ENCODE results near the gene S100A11. TPM values are rescaled to one million over a fixed set of nuclear protein-coding genes. Genes with fewer than 3 reads are reported as not detected.

Gene S100A11
- total and polyA plus RNA-seq, 9 of the 15 experiments (the other 6 are each of a cell fraction or from before 2014, with no cell fraction given) = 131 to 808 (median 235) TPM

DNA sequence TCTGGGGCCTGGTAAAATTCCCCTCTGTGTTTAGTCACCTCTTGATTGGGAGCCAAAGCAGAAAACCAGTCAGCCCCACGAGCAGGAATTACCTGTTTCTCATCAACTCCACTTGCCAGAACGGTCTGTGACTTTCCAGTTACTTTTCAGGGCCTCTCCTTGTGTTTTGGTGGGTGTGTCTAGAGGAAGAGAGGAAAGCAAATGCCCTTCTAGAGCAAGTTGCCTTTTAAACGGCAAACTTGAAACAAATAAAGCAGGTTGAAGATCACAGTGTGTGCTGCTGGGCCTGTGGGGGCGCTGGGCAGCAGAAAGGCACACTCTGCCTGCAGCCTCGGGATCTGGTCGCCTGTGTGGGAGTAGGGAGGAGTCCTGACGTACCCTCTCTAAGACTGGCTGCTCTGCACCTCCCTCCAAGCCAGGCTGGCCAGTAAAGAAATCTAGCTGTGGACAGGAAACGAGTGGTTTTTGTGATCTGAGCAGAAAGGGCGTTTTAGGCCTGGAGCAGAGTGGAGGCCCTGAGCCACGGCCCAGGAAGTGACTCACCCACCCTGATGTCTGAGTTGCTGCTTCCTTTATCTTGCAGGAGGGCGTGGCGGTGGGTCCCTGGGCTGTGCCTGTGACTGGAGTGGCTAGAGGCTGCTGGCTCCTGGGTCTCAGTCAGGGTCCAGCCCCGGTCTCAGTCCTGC, 11.1 kb upstream of the S100A11 start (continued):
- TF ChIP-seq ZBTB5 (IDR thresholded peaks at IDR 0.05) (peak; percentile 95), TEAD4 (IDR thresholded peaks at IDR 0.05; ENCODE audit: low read length) (peak; percentile 19), TEAD4 (CRISPR knock-in tag; IDR thresholded peaks at IDR 0.05; ENCODE audit: borderline replicate concordance) (no peak), ZNF311 (CRISPR knock-in tag; IDR thresholded peaks at IDR 0.05) (no peak), NFATC3 (IDR thresholded peaks at IDR 0.05) (no peak), ZNF586 (CRISPR knock-in tag; conservative IDR thresholded peaks at IDR 0.05) (no peak), ZNF165 (CRISPR knock-in tag; IDR thresholded peaks at IDR 0.05; ENCODE audit: borderline replicate concordance) (no peak), TBP (optimal IDR thresholded peaks at IDR 0.05; ENCODE audit: low read depth, low read length) (peak; percentile 86), ZNF174 (CRISPR knock-in tag; IDR thresholded peaks at IDR 0.05) (no peak), RBM25 (IDR thresholded peaks at IDR 0.05; ENCODE audit: low read depth, low read length, severe bottlenecking) (no peak), ZNF512 (tag; IDR thresholded peaks at IDR 0.05) (no peak), HMBOX1 (IDR thresholded peaks at IDR 0.05) (peak; percentile 72; the same call in 1 of the 2 replicates), CAMTA2 (CRISPR knock-in tag; conservative IDR thresholded peaks at IDR 0.05) (no peak), BHLHE40 (IDR thresholded peaks at IDR 0.05; ENCODE audit: low read length) (peak; percentile 18; the same call in 1 of the 2 replicates), KDM2B (CRISPR knock-in tag; IDR thresholded peaks at IDR 0.05) (no peak), MLX (CRISPR knock-in tag; conservative IDR thresholded peaks at IDR 0.05) (no peak), ZBED1 (IDR thresholded peaks at IDR 0.05) (no peak; the same call in 1 of the 2 replicates), U2AF1 (optimal IDR thresholded peaks at IDR 0.05; ENCODE audit: low read depth, low read length) (no peak), FOXA3 (CRISPR knock-in tag; conservative IDR thresholded peaks at IDR 0.05 in 1 of 2, IDR thresholded peaks at IDR 0.05 in 1 of 2) (no peak), ZNF780A (CRISPR knock-in tag; IDR thresholded peaks at IDR 0.05) (no peak), PRPF4 (IDR thresholded peaks at IDR 0.05; ENCODE audit: insufficient read depth, low read depth, low read length, poor library complexity, severe bottlenecking) (no peak), LEF1 (IDR thresholded peaks at IDR 0.05) (peak; percentile 60; the same call in 1 of the 2 replicates)
- TF ChIP-seq, protein P1, sequence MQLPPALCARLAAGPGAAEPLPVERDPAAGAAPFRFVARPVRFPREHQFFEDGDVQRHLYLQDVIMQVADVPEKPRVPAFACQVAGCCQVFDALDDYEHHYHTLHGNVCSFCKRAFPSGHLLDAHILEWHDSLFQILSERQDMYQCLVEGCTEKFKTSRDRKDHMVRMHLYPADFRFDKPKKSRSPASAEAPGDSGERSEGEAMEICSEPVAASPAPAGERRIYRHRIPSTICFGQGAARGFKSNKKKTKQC (CRISPR knock-in tag; IDR thresholded peaks at IDR 0.05) = no peak
- TF ChIP-seq, protein P2, sequence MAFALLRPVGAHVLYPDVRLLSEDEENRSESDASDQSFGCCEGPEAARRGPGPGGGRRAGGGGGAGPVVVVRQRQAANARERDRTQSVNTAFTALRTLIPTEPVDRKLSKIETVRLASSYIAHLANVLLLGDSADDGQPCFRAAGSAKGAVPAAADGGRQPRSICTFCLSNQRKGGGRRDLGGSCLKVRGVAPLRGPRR (CRISPR knock-in tag; IDR thresholded peaks at IDR 0.05) = no peak
